GM11168 (cell line): ENCODE measurements around the gene KIF12.

Experiments
- in situ Hi-C: fragments of 300-500 bp; cut with MboI; formaldehyde crosslinking; loops from one replicate; pipeline ENCODE4 v1.12.0; 2022; ENCODE audit warnings: low sequenced_read_pairs; ENCODE audit not compliant: unreplicated experiment

The KIF12 gene

GRCh38 chr9:114124138-114124537 is 25.0 kb upstream of the KIF12 start:
- in situ Hi-C loops = no loop called here

- in situ Hi-C loops = no loop called here
Measured at GRCh38 chr9:114123031-114123977, 24.2 kb upstream of the KIF12 start.

- in situ Hi-C loops = no loop called here
Measured at GRCh38 chr9:114122136-114123027, 23.3 kb upstream of the KIF12 start.

- in situ Hi-C loops = no loop called here
Measured at GRCh38 chr9:114121227-114122135, 22.4 kb upstream of the KIF12 start.

- in situ Hi-C loops = no loop called here
Measured at GRCh38 chr9:114120192-114121014, 21.3 kb upstream of the KIF12 start.

- in situ Hi-C loops = no loop called here
Measured at GRCh38 chr9:114119242-114120191, 20.4 kb upstream of the KIF12 start.

- in situ Hi-C loops = no loop called here
Measured at GRCh38 chr9:114117996-114118830, 19.1 kb upstream of the KIF12 start.

GRCh38 chr9:114117614-114117995 is 18.5 kb upstream of the KIF12 start:
- in situ Hi-C loops = no loop called here

GRCh38 chr9:114116126-114116747 is 17.1 kb upstream of the KIF12 start:
- in situ Hi-C loops = no loop called here

- in situ Hi-C loops = no loop called here
Measured at GRCh38 chr9:114115654-114116125, 16.6 kb upstream of the KIF12 start.

GRCh38 chr9:114114364-114114763 is 15.3 kb upstream of the KIF12 start:
- in situ Hi-C loops = no loop called here

GRCh38 chr9:114112778-114113584 is 13.9 kb upstream of the KIF12 start:
- in situ Hi-C loops = no loop called here

- in situ Hi-C loops = no loop called here
Measured at GRCh38 chr9:114112325-114112724, 13.2 kb upstream of the KIF12 start.

GRCh38 chr9:114110180-114110579 is 11.1 kb upstream of the KIF12 start:
- in situ Hi-C loops = no loop called here

GRCh38 chr9:114109124-114109523 is 10.0 kb upstream of the KIF12 start:
- in situ Hi-C loops = no loop called here
